Activated effector memory CD4-positive, alpha-beta T cell treated with anti-CD3 and anti-CD28 coated beads, Interleukin-2, amount 50 U/mL, for 16 hours (primary cell): Measurements from ENCODE around the gene ATXN2.
"Not testable (repeated sequence)": the region's sequence is repeated elsewhere in the genome, so short reads cannot be mapped to it uniquely, and the experiment has no call there.

Experiments used
- DNase-seq: peaks from one replicate; pipeline ENCODE4 v3.0.0-alpha.2; 2020

ATXN2 gene

DNA sequence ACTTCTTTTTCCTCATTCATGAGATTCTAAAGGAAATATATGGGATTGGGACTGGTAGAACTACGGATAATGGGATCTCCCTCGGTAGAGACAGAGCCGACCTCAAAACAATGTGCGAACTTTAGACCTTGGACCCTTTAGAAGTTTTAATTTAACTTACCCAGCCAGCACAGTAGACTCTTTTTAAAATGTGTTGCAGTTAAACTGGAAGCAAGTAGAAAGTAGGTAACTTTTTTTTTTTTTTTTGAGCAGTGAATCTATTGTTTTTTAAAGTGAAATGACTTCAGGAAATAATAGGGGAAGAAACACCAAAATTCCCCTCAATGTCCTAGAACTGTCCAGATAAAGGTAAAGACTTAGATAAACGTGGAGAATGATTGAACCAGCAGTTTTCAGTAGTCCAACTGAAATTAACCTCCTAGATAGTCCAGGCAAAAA is 1.1 kb upstream of the ATXN2 start:
- DNase-seq: no peak

DNA sequence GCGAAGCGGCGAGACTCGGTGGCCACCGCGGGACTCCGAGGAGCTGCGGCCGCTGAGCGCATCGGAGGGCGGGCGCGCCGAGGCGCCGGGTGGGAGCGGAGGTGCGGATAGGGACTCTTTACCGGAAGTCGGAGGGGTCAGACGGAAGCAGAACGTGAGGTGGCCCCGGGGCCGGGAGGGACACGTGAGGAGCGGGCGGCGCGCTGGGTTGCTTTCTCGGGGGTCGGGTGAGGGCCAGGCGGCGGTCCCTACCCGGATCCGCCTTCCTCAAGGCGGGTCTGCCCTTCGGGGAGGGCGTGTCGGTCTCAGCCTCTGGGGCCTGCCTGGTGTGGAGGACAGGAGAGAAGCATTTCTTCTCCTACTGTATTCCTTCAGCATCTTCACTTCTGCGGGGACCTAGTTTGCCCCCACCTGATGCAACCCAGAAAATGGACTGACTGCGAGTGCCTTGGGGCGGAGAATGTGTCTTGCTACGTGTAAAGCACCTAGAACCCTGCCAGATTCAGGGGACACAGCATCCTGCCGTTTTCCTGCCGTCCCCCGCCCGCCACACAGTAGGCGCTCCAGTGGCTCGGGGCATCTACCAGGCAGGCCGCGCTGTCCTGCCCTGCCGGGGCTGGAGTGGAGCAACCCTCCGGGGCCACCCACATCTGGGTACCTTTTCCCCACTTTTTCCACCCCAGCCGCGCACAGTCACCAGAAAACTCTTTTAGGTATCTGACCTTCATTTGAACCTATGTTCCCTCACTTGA is 514 bp upstream of the ATXN2 start:
- peak; percentile 95 for DNase-seq

DNA sequence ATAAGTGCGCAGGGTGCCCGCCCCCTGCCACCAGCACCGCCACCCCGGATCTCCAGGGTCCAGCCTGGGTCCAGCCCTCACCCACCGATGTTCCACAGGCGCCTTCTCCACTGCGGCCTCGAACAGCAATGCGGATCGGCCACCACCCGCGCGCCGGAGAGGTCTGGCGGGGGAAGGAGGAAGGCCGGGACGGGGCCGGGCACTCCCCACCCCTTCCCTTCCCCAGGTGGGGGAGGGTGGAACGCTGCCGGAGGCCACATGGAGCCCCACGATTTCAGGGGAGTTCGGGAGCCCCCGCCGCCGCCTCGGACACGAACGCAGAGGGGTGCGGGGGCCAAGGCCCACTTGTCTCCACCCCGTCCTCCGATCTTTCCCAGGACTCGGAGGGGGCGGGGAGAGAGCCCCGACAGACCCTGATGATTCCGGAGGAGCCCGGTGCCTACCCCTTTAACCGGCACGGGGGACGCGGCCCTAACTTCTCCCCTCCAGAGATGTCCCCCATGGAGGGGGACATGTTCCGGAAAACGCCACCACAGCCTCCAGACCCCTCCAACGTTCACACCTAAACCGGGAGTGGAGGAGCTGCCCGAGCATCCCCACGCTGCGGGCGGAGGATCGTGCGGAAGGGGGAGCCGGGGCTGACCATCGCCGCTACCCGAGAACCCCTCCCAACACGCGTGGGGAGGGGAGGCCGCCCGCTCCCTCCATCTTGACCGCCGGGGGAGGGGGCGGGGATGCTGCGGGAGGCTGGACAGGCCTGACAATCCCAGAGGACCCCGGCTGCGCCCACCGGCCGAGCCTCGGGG is 1.1 kb downstream of the ATXN2 start:
- DNase-seq: peak; percentile 76

DNA sequence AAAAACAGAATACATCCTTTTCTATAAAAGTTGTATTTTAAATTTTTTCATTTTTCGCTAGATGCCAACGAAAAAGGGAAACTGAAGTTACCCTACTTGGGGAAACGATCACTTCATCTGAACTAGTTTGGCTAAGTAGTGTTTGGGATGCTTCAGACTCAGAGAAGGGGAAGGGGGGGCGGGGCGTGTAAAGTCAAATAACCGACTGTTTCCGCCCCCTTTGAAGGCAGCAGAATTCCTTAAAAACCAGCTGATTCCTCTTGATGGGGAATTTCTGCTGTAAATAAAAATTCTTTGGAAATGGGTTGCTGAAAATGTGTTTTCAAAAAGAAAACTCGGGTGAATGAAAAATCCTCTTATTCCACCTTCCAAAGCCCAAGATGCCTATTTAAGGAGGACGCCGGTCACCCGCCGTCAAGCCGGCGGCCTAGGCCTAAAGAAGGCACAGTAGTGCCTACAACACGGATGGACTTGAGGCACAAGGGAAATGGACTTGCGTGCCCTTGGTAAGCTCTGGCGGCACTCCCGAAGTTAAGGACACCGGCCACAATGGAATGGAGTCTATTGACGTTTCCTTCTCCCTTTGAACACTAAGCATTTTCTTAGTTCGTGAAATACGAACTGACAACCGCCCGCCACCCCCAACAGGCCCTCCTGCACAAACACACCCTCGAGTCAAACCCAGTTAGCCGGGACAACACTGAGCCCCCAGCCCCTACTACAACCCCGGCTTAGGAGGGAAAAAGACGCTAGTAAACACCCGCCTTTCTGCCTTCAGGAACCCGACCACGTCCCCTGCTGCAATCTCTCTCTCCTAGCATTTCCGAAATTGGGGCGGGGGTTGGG is 1.9 kb downstream of the ATXN2 start:
- peak; percentile 64 for DNase-seq

DNA sequence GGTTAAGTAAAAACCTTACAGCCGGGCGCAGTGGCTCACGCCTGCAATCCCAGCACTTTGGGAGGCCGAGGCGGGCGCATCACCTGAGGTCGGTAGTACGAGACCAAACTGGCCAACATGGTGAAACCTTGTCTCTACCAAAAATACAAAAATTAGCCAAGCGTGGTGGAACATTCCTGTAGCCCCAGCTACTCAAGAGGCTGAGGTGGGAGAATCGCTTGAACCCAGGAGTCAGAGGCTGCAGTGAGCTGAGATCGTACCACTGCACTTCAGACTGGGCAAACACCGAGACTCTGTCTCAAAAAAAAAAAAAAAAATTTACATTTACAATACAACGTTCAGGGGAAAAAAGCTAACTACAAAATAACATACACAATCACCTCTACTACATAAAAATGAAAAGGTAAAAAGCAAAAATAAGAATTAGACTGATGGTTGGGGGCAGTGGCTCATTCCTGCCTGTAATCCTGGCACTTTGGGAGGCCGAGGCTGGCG is 3.7 kb downstream of the ATXN2 start:
- DNase-seq: peak; percentile 31

DNA sequence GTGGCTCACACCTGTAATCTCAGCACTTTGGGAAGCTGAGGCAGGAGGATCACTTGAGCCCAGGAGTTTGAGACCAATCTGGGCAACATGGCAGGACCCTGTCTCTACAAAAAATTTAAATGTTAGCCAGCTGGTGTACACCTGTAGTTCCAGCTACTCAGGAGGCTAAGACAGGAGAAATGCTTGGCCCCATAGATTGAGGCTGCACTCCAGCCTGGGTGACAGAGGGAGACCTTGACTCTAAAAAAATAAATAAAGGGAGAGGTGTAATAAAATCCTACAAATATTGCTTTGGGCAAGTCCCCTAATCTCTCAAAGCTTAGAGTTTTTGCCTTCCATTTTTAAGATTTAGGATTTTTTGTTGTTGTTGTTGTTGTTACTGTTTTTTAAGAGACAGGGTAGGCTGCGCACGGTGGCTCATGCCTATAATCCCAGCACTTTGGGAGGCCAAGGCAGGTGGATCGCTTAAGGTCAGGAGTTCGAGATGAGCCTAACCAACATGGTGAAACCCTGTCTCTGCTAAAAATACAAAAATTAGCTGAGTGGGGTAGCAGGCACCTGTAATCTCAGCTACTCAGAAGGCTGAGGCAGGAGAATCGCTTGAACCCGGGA is 7.6 kb downstream of the ATXN2 start:
- not testable (repeated sequence) for DNase-seq

DNA sequence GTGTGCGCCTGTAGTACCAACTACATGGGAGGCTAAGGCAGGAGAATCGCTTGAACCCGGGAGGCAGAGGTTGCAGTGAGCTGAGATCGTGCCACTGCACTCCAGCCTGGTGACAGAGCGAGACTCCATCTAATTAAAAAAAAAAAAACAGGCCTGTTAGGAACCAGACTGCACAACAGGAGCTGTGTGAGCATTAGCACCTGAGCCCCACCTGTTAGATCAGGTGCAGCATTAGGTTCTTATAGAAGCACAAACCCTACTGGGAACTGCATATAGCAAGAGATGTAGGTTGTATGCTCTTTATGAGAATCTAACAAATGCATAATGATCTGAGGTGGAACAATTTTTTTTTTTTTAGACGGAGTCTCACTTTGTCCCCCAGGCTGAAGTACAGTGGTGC is 8.6 kb downstream of the ATXN2 start:
- DNase-seq: no peak

DNA sequence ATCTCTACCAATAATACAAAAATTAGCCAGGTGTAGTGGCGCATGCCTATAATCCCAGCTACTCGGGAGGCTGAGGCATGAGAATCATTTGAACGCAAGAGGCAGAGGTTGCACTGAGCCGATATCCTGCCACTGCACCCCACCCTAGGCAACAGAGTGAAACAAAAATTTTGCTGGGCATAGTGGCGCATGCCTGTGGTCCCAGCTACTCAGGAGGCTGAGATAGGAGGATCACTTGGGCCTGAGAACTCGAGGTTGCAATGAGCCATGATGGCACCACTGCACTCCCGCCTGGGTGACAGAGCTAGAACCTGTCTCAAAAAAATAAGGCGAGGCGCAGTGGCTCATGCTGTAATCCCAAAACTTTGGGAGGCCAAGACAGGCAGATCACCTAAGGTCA is 9.5 kb downstream of the ATXN2 start:
- peak; percentile 39 for DNase-seq

DNA sequence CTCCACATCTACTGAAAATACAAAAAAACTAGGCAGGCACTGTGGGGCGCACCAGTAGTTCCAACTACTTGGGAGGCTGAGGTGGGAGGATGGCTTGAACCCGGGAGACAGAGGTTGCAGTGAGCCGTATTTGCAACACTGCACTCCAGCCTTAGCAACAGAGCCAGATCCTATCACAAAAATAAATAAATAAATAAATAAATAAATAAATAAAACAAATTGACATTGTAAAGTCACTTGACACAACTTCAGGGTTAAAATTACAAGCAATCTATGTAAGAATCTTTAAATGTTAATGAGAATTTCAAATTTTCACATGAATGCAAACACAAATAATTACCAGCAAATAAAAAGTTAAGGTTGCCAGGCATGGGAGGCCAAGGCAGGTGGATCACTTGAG is 11.1 kb downstream of the ATXN2 start:
- no peak for DNase-seq

DNA sequence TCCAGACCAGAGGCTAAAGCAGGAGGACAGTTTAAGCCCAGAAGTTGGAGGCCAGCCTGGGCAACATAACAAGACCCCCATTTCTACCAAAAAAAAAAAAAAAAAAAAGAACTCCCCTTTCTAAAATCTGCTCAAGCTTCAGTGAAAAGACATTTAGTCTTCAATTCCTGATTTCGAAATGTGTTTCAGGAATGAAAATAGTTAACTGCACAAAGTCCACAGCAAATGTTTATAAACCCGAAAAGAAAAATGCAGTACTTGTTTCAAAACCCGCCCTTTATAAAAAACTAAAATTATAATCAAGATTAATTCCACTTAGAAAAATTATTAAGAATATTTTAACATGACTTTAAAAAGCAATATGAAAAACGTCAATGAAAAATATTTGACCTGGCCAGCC is 12.1 kb downstream of the ATXN2 start:
- DNase-seq: no peak

DNA sequence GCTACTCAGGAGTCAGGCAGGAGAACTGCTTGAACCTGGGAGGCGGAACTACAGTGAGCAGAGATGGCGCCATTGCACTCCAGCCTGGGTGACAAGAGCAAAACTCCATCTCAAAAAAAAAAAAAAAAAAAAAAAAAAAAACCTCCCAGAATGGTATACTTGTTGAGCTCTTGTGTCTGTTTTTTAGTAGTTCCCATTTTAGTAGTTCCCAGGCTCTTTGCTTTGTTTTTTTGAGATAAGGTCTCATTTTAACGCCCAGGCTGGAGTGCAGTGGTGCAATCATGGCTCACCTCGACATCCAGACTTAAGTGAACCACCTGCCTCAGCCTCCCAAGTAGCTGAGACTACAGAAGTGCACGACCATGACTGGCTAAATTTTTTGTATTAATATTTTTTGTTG is 13.4 kb downstream of the ATXN2 start:
- no peak for DNase-seq

DNA sequence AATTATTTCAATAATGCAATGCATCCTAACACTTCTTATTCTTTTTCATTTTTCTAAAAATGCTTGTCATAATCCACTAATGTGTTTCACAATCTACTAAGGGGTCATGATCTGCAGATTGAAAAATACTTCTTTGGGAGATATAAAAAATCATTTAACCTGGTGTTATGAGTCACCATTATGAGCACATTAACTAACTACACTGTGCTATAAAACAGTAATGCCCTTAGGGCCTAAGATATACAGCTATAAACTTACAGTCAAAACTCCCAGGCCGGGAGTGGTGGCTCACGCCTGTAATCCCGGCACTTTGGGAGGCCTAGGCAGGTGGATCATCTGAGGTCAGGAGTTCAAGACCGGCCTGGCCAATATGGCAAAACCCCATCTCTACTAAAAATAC is 14.2 kb downstream of the ATXN2 start:
- DNase-seq: no peak

DNA sequence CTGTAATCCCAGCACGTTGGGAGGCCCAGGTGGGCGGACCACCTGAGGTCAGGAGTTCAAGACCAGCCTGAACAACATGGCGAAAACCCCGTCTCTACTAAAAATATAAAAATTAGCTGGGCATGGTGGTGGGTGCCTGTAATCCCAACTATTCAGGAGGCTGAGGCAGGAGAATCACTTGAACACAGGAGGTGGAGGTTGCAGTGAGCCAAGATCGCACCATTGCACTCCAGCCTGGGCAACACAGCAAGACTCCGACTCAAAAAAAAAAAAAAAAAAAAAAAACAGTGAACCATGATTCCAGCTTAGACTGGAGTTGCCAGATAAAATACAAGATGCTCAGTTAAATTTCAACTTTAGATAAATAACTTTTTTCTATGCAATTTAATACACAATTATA is 15.6 kb downstream of the ATXN2 start:
- DNase-seq: not testable (repeated sequence)

DNA sequence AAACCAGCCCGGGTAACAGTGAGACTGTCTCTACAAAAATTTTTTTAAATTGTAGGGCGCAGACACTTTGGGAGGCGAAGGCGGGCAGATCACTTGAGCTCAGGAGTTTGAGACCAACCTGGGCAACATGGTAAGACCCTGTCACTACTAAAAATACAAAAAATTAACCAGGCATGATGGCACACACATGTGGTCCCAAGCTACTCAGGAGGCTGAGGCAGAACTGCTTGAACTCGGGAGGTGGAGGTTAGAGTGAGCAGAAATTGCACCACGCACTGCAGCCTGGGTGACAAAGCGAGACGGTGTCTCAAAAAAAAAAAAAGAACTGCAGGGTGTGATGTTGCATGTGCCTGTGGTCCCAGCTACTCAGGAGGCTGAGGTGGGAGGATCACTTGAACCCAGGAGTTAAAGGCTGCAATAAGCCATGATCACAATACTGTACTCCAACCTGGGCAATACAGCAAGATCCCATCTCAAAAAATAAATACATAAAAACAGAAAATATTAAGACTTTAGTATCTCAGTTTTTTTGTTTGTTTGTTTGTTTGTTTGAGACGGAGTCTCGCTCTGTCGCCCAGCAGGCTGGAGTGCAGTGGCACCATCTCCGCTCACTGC is 16.9 kb downstream of the ATXN2 start:
- no peak for DNase-seq

DNA sequence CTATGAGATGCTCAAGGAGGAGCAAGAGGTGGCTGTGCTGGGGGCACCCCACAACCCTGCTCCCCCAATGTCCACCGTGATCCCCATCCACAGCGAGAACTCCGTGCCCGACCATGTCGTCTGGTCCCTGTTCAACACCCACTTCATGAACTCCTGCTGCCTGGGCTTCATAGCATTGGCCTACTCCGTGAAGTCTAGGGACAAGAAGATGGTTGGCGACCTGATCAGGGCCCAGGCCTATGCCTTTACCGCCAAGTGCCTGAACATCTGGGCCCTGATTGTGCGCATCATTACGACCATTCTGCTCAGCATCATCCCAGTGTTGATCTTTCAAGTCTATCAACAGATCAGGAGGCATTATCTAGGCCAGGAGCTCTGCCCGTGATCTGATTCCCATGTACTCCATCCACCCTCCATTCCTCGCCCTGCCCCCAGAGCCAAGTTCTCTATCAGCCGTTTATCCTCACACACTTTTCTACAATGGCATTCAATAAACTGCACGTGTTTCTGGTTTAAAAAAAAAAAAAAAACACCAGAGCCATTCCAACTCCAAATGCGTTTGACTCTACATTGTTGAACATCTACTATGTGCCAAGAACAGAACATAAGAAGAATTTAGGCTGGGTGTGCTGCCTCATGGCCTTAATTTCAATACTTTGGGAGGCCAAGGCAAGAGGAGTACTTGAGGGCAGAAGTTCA is 17.5 kb downstream of the ATXN2 start:
- no peak for DNase-seq

DNA sequence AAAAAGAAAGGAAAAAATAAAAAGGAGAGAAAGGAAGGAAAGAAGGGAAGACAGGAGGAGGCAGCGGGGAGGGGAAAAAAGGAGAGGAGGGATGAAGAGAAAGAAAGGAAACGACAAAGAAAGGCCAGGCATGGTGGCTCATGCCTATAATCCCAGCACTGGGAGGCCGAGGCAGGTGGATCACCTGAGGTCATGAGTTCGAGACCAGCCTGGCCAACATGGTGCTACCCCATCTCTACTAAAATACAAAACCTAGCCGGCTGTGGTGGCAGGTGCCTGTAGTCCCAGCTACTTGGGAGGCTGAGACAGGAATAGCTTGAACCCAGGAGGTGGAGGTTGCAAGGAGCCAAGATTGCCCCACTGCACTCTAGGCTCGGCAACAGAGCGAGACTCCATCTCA is 18.4 kb downstream of the ATXN2 start:
- no peak for DNase-seq

DNA sequence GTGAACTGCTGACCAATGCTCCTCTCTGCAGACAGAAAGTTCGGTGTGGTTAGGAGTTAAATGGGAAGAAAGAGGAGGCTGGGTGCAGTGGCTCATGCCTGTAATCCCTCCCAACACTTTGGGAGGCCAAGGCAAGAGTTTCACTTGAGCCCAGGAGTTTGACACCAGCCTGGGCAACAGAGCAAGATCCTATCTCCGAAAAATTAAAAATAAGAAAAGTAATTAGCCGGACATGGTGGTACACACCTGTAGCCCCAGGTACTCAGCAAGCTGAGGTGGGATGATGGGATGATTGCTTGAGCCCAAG is 19.0 kb downstream of the ATXN2 start:
- DNase-seq: no peak

DNA sequence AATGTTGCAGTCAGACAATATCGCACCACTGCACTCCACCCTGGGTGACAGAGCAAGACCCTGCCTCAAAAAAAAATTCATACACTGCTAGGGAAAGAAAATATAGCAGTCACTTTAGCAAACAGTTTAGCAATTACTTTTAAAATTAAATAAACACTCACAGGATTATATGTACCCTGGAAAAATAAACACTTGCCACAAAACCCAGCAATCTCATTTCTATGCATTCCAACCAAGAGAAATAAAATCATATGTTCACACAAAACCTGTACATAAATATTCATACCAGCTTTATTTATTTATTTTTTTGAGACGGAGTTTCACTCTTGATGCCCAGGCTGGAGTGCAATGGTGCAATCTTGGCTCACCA is 20.2 kb downstream of the ATXN2 start:
- DNase-seq: no peak

DNA sequence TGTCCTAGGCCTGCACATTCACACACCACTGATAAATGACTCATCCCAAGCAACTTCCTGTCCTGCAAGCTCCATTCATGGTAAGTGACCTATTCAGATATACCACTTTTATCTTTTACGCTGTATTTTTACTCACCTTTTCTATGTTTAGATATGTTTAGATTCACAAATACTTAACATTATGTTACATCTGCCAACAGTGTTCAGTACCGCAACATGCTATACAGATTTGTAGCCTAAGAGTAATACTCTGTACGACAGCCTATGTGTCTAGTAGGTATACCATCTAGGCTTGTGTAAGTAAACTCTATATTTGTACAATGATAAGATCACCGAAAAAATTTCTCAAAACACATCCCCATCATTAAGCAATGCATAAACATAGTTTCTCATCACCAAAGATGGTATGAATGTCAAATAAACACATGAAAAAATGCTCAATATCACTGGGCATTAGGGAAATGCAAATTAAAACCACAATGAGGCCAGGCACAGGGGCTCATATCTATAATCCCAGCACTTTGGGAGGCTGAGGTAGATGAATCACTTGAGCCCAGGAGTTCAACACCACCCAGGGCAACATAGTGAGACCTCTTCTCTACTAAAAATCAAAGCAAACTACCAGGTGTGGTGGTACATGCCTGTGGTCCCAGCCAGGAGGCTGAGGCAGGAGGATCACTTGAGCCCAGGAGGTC is 20.7 kb downstream of the ATXN2 start:
- no peak for DNase-seq

DNA sequence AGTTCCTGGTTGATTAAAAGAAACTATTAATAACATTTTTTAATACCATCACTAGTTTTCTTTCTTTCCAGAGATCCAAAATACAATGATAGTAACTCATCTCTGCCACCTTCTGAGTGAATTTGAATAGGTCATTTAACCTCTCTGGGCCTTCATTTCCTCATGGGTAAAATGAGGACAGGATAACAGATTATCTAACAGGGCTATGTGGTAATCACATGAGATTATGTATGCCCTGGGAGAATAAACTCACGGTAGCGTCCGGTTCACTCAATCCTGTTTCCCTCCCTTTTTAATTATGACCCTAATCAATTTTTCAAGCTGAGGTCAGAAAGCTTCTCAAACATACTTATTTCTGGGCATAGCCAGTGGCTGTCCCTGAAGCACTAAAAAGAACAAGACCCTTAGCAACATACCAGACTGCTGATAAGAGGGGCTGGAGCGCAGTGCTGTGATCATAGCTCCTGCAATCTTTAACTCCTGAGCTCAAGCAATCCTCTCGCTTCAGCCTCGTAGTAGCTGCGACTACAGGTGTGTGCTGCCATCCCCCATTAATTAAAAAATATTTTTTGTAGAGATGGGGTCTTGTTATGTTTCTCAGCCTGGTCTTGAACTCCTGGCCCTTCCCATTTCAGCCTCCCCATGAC is 24.2 kb downstream of the ATXN2 start:
- no peak for DNase-seq

DNA sequence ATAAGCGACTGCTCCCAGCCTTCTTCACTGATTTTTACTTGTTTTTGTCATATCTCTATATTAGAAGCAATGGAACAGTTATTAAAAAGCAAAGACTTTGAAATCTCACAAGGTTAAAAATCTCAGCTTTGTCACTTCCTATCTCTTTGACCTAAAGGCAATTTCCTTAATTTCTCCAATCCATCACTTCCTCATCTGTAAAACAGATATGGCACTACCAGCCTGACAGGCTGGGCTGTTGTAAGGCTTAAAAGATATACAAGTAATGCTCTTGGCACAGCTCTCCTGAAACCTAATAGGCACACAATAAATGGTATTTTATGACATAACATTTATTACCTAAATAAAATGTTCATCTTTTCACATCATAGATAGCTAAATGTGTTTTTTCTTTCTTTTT is 25.6 kb downstream of the ATXN2 start:
- no peak for DNase-seq
